PFSK-1 (cell line): Measurements from ENCODE around the gene EMC1.

Source experiments
- FOXP2 ChIP-seq: optimal IDR thresholded peaks from 2 replicates; pipeline ENCODE3; 2011; ENCODE audit warnings: borderline replicate concordance, control low read depth, inconsistent platforms; ENCODE audit not compliant: insufficient read depth; ENCODE audit errors: extremely low read length, extremely low read depth
- POLR2AphosphoS5 ChIP-seq: IDR thresholded peaks from 2 replicates; pipeline ENCODE4 v1.6.1; 2012; ENCODE audit warnings: low read depth, mild to moderate bottlenecking, control low read depth, low read length, moderate library complexity
- SIN3A ChIP-seq: IDR thresholded peaks from 2 replicates; pipeline ENCODE4 v1.6.1; 2012; ENCODE audit warnings: mild to moderate bottlenecking, low read length, moderate library complexity, borderline replicate concordance; ENCODE audit not compliant: insufficient read depth
- TAF1 ChIP-seq: IDR thresholded peaks from 2 replicates; pipeline ENCODE4 v1.6.1; 2012; ENCODE audit warnings: low read length, control low read depth, borderline replicate concordance; ENCODE audit not compliant: insufficient read depth
- TF ChIP-seq, protein P1 (sequence below), 2 experiments: IDR thresholded peaks; 2 replicates each; pipeline versions ENCODE4 v1.6.1 to v1.8.0; 2011 to 2012; ENCODE audit warnings: low read depth in 2 of 2, low read length in 2 of 2, control low read depth in 1 of 2, inconsistent platforms in 1 of 2, mild to moderate bottlenecking in 1 of 2, moderate library complexity in 1 of 2; ENCODE audit not compliant: insufficient read depth in 1 of 2

The EMC1 gene

GRCh38 chr1:19210772-19211549 is 40.4 kb downstream of the EMC1 start:
- TF ChIP-seq, protein P1, sequence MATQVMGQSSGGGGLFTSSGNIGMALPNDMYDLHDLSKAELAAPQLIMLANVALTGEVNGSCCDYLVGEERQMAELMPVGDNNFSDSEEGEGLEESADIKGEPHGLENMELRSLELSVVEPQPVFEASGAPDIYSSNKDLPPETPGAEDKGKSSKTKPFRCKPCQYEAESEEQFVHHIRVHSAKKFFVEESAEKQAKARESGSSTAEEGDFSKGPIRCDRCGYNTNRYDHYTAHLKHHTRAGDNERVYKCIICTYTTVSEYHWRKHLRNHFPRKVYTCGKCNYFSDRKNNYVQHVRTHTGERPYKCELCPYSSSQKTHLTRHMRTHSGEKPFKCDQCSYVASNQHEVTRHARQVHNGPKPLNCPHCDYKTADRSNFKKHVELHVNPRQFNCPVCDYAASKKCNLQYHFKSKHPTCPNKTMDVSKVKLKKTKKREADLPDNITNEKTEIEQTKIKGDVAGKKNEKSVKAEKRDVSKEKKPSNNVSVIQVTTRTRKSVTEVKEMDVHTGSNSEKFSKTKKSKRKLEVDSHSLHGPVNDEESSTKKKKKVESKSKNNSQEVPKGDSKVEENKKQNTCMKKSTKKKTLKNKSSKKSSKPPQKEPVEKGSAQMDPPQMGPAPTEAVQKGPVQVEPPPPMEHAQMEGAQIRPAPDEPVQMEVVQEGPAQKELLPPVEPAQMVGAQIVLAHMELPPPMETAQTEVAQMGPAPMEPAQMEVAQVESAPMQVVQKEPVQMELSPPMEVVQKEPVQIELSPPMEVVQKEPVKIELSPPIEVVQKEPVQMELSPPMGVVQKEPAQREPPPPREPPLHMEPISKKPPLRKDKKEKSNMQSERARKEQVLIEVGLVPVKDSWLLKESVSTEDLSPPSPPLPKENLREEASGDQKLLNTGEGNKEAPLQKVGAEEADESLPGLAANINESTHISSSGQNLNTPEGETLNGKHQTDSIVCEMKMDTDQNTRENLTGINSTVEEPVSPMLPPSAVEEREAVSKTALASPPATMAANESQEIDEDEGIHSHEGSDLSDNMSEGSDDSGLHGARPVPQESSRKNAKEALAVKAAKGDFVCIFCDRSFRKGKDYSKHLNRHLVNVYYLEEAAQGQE (IDR thresholded peaks at IDR 0.05; ENCODE audit: insufficient read depth in 1 of 2, low read depth in 2 of 2, low read length in 2 of 2), result no peak

DNA sequence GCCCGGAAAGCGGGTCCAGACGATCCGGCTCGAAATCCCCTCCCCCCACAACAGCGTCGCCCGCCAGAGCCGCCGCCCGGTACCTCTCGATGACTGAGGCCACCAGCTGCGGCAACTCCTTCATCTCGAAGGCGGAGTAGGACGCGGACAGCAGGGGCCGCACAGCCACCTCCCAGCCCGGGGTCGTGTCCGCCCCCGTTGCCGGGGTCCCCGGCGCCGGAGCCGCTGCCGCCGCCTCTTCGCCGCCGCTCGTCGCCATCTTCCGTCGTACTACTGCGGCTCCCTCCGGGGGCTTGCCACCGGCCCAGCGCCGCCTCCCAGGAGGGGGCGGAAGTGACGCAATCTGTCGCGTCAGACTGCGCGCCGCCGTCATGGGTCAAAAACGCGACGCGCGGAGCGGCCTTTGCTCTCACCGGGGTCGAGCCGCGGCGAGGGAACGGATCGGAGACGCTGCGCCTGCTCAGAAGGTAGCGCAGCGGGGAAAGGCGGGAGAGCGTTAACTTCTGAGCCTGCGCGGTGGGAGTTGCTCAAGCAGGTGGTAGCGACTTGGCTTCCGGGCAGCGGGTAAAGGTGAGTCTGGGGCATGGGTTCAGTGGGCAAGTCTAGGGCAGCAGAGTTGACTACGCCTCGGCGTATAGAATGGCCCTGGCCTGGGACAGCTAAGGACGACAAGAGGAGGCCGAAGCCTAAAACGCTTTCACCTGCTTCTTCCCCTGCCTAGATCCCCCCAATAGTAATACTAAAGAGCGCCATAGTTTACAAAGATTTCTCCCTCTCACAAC is 41.1 kb downstream of the EMC1 start, which contains the start of gene UBR4:
UBR4 (minus strand) TSS at position 277 of the 782 bp plus-strand sequence; CDS start at position 259, 18 bp downstream.
- TF ChIP-seq TAF1 (peak; percentile 90; the same call in 1 of the 2 replicates), SIN3A (no peak), POLR2AphosphoS5 (peak; percentile 86), FOXP2 (peak; percentile 86)
- TF ChIP-seq, protein P1 (IDR thresholded peaks at IDR 0.05; ENCODE audit: insufficient read depth in 1 of 2, low read depth in 2 of 2, low read length in 2 of 2), result 0 out of 4 replicates have a peak, but pooled peaks of 1 of the 2 experiments have one; percentile 5

GRCh38 chr1:19209439-19209989 is 41.8 kb downstream of the EMC1 start:
- TF ChIP-seq SIN3A, result no peak

GRCh38 chr1:19208710-19209438 is 42.5 kb downstream of the EMC1 start:
- TF ChIP-seq FOXP2, result no peak
- TF ChIP-seq, protein P1 (IDR thresholded peaks at IDR 0.05; ENCODE audit: insufficient read depth in 1 of 2, low read depth in 2 of 2, low read length in 2 of 2), result no peak
- TF ChIP-seq POLR2AphosphoS5, result no peak
- no peak for TF ChIP-seq SIN3A
- no peak for TF ChIP-seq TAF1

DNA sequence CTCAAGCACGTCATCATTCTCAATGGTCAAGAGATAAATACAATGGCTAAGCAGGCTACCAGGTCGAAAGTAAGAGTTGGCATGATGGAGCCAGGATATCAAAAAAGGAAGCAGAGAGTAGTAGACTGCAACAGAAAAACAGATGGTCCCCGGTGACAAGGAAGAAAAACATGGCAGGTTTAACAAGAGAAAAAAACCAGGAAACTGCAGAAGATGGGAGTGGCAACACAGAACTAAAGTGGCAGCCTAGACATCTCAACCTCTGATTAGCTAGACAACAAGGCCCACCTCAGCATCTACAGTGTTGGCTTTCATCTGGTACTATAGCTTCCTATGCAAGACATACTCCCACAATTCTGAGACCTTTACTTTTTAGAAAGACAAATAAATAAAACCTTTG is 44.4 kb downstream of the EMC1 start:
- TF ChIP-seq, protein P1 (IDR thresholded peaks at IDR 0.05; ENCODE audit: insufficient read depth in 1 of 2, low read depth in 2 of 2, low read length in 2 of 2), result no peak
- TF ChIP-seq TAF1 (no peak), FOXP2 (no peak), POLR2AphosphoS5 (no peak), SIN3A (no peak)
